Mammary epithelial cell (primary cell): ENCODE measurements around the gene RINL.
"Not testable (repeated sequence)": the region's sequence is repeated elsewhere in the genome, so short reads cannot be mapped to it uniquely, and the experiment has no call there.

Source experiments
- CTCF ChIP-seq, 2 donors: IDR thresholded peaks in 1 of 2; conservative IDR thresholded peaks in 1 of 2; 2 replicates each; pipeline ENCODE4 v1.5.1; 2011 to 2012; ENCODE audit warnings: inconsistent platforms in 2 of 2, low read length in 2 of 2, mild to moderate bottlenecking in 2 of 2, control low read depth in 1 of 2, low read depth in 1 of 2; ENCODE audit not compliant: insufficient read depth in 1 of 2; ENCODE audit errors: extremely low read depth in 1 of 2
- EZH2 ChIP-seq: IDR thresholded peaks from 2 replicates; pipeline ENCODE4 v1.6.1; 2012; ENCODE audit warnings: low read length, inconsistent platforms, borderline replicate concordance

- not testable (repeated sequence) for TF ChIP-seq CTCF (conservative IDR thresholded peaks at IDR 0.05 in 1 of 2, IDR thresholded peaks at IDR 0.05 in 1 of 2; ENCODE audit: extremely low read depth in 1 of 2, insufficient read depth in 1 of 2, low read depth in 1 of 2, low read length in 2 of 2); EZH2
These were observed 56.7 kb downstream of the RINL start for GRCh38 chr19:38821230-38821825.
